Naive B cell (primary cell): ENCODE data around the gene ACTN1. TPM values are rescaled to one million over a fixed set of nuclear protein-coding genes. Genes with fewer than 3 reads are reported as not detected.
"Not testable (repeated sequence)": the region's sequence is repeated elsewhere in the genome, so short reads cannot be mapped to it uniquely, and the experiment has no call there.

Experiments used
- ATAC-seq, 2 donors: fragments of 150-1000 bp; cut with Tn5 transposase; 2 replicates each; pipeline ENCODE4 v1.10.0; 2021; ENCODE audit warnings: low read depth in 2 of 2, mild to moderate bottlenecking in 2 of 2, moderate library complexity in 2 of 2
- DNase-seq: peaks from one replicate; pipeline ENCODE4 v3.0.0; 2022
- H3K27ac Mint-ChIP-seq, 6 donors: one replicate each; pipeline ENCODE4 v1.8.0; 2020 to 2022; ENCODE audit warnings: mild to moderate bottlenecking in 6 of 6, mixed read lengths in 6 of 6, moderate library complexity in 5 of 6, inconsistent platforms in 2 of 6
- H3K27me3 Mint-ChIP-seq, 3 donors: one replicate each; pipeline ENCODE4 v1.8.0; 2021 to 2022; ENCODE audit warnings: mixed read lengths in 3 of 3, mild to moderate bottlenecking in 1 of 3
- H3K36me3 Mint-ChIP-seq, 2 donors: one replicate each; pipeline ENCODE4 v1.8.0; 2020 to 2022; ENCODE audit warnings: mixed read lengths in 2 of 2, inconsistent platforms in 1 of 2, mild to moderate bottlenecking in 1 of 2
- H3K4me1 Mint-ChIP-seq, 3 donors: one replicate each; pipeline ENCODE4 v1.8.0; 2020 to 2022; ENCODE audit warnings: mixed read lengths in 3 of 3, inconsistent platforms in 1 of 3, mild to moderate bottlenecking in 1 of 3, moderate library complexity in 1 of 3
- H3K4me3 Mint-ChIP-seq, 8 donors: one replicate each; pipeline ENCODE4 v1.8.0; 2020 to 2022; ENCODE audit warnings: mild to moderate bottlenecking in 8 of 8, mixed read lengths in 8 of 8, moderate library complexity in 8 of 8, inconsistent platforms in 2 of 8
- H3K9me3 Mint-ChIP-seq, 7 donors: one replicate each; pipeline ENCODE4 v1.8.0; 2020 to 2022; ENCODE audit warnings: mixed read lengths in 7 of 7, mild to moderate bottlenecking in 5 of 7, inconsistent platforms in 2 of 7, moderate library complexity in 1 of 7
- polyA plus RNA-seq, 6 donors: library from polyadenylated mRNA; unstranded; fragments of 300-500 nt; fragmentation: Illumina TruSeq; gene quantifications; one replicate each; pipeline ENCODE4 v1.2.3, GENCODE V29; 2021; ENCODE audit warnings: low read depth in 6 of 6

ACTN1 gene
- polyA plus RNA-seq, 6 donors from 2014 or later: 0.61 to 4.5 (median 2.4) TPM; not detected in 1

GRCh38 chr14:68871392-68871791, 107.7 kb downstream of the ACTN1 start:
- H3K36me3 Mint-ChIP-seq: no peaks in the 10 kb centered on the region
- peaks cover 0 to 4% (median 4%) of the 10 kb centered on the region in 3 donors for H3K27me3 Mint-ChIP-seq
- no peak overlapping the region for H3K4me3 Mint-ChIP-seq
- no peak for ATAC-seq
- no peaks in the 10 kb centered on the region for H3K4me1 Mint-ChIP-seq
- no peak for DNase-seq
- peak overlapping the region in 1 of 6 donors; percentile 66 for H3K27ac Mint-ChIP-seq
- H3K9me3 Mint-ChIP-seq: no peaks in the 10 kb centered on the region

GRCh38 chr14:68866991-68867533, 112.0 kb downstream of the ACTN1 start:
- Mint-ChIP-seq H3K4me3 (no peak overlapping the region), H3K36me3 (no peaks in the 10 kb centered on the region), H3K4me1 (peaks cover 0 to 2% (median 0%) of the 10 kb centered on the region in 3 donors), H3K27me3 (peaks cover 0 to 4% (median 4%) of the 10 kb centered on the region in 3 donors), H3K9me3 (peaks cover 0 to 16% (median 11%) of the 10 kb centered on the region in 7 donors), H3K27ac (no peak overlapping the region)
- DNase-seq (no peak), ATAC-seq (no peak)

- Mint-ChIP-seq H3K4me3 (no peak overlapping the region), H3K4me1 (peaks cover 0 to 2% (median 0%) of the 10 kb centered on the region in 3 donors), H3K36me3 (no peaks in the 10 kb centered on the region), H3K27ac (no peak overlapping the region), H3K27me3 (peaks cover 0 to 4% (median 0%) of the 10 kb centered on the region in 3 donors), H3K9me3 (peaks cover 0 to 16% (median 11%) of the 10 kb centered on the region in 7 donors)
- DNase-seq (no peak), ATAC-seq (no peak)
These were observed 113.6 kb downstream of the ACTN1 start for GRCh38 chr14:68865542-68865941.

GRCh38 chr14:68864361-68864750, 114.7 kb downstream of the ACTN1 start:
- no peak for ATAC-seq
- Mint-ChIP-seq H3K4me1 (peaks cover 0 to 2% (median 0%) of the 10 kb centered on the region in 3 donors), H3K36me3 (no peaks in the 10 kb centered on the region), H3K27me3 (no peaks in the 10 kb centered on the region), H3K27ac (peak overlapping the region in 1 of 6 donors; percentile 59), H3K4me3 (no peak overlapping the region), H3K9me3 (peaks cover 0 to 16% (median 11%) of the 10 kb centered on the region in 7 donors)
- DNase-seq: no peak

- peak overlapping the region in 1 of 6 donors; percentile 59 for H3K27ac Mint-ChIP-seq
- no peak for DNase-seq
- no peak overlapping the region for H3K4me3 Mint-ChIP-seq
- H3K36me3 Mint-ChIP-seq: no peaks in the 10 kb centered on the region
- H3K9me3 Mint-ChIP-seq: peaks cover 0 to 16% (median 11%) of the 10 kb centered on the region in 7 donors
- no peaks in the 10 kb centered on the region for H3K27me3 Mint-ChIP-seq
- peaks cover 0 to 2% (median 0%) of the 10 kb centered on the region in 3 donors for H3K4me1 Mint-ChIP-seq
- ATAC-seq: no peak
These were observed 115.3 kb downstream of the ACTN1 start for GRCh38 chr14:68863610-68864360.

GRCh38 chr14:68862954-68863594, 116.0 kb downstream of the ACTN1 start:
- Mint-ChIP-seq H3K4me3 (no peak overlapping the region), H3K9me3 (peaks cover 0 to 16% (median 11%) of the 10 kb centered on the region in 7 donors), H3K27me3 (no peaks in the 10 kb centered on the region), H3K27ac (no peak overlapping the region), H3K4me1 (peaks cover 0 to 2% (median 0%) of the 10 kb centered on the region in 3 donors), H3K36me3 (no peaks in the 10 kb centered on the region)
- ATAC-seq: no peak
- peak; percentile 18 for DNase-seq

GRCh38 chr14:68860771-68861170, 118.3 kb downstream of the ACTN1 start:
- Mint-ChIP-seq H3K4me1 (peaks cover 0 to 2% (median 0%) of the 10 kb centered on the region in 3 donors), H3K36me3 (no peaks in the 10 kb centered on the region), H3K27ac (peak overlapping the region in 1 of 6 donors; percentile 27), H3K9me3 (peaks cover 0 to 15% (median 9%) of the 10 kb centered on the region in 7 donors), H3K27me3 (peaks cover 0 to 6% (median 0%) of the 10 kb centered on the region in 3 donors), H3K4me3 (no peak overlapping the region)
- DNase-seq (no peak), ATAC-seq (no peak)

- H3K4me3 Mint-ChIP-seq: no peak overlapping the region
- peaks cover 0 to 6% (median 6%) of the 10 kb centered on the region in 3 donors for H3K27me3 Mint-ChIP-seq
- H3K36me3 Mint-ChIP-seq: no peaks in the 10 kb centered on the region
- ATAC-seq (no peak), DNase-seq (no peak)
- no peaks in the 10 kb centered on the region for H3K4me1 Mint-ChIP-seq
- H3K9me3 Mint-ChIP-seq: peaks cover 0 to 9% (median 3%) of the 10 kb centered on the region in 7 donors
- peak overlapping the region in 1 of 6 donors; percentile 76 for H3K27ac Mint-ChIP-seq
These were observed 121.5 kb downstream of the ACTN1 start for GRCh38 chr14:68857516-68858070.

- Mint-ChIP-seq H3K4me3 (no peak overlapping the region), H3K4me1 (no peaks in the 10 kb centered on the region), H3K27ac (no peak overlapping the region), H3K27me3 (peaks cover 0 to 6% (median 6%) of the 10 kb centered on the region in 3 donors), H3K9me3 (peaks cover 0 to 14% (median 6%) of the 10 kb centered on the region in 7 donors), H3K36me3 (no peaks in the 10 kb centered on the region)
- DNase-seq (no peak), ATAC-seq (no peak)
These were observed 122.5 kb downstream of the ACTN1 start for GRCh38 chr14:68856572-68856971.

- Mint-ChIP-seq H3K4me1 (no peaks in the 10 kb centered on the region), H3K27ac (peak overlapping the region in 1 of 6 donors; percentile 45), H3K36me3 (no peaks in the 10 kb centered on the region), H3K9me3 (peaks cover 0 to 14% (median 6%) of the 10 kb centered on the region in 7 donors), H3K27me3 (peaks cover 0 to 6% (median 6%) of the 10 kb centered on the region in 3 donors), H3K4me3 (no peak overlapping the region)
- no peak for ATAC-seq
- no peak for DNase-seq
These were observed 124.7 kb downstream of the ACTN1 start for GRCh38 chr14:68854421-68854820.

- Mint-ChIP-seq H3K36me3 (no peaks in the 10 kb centered on the region), H3K27ac (no peak overlapping the region), H3K9me3 (peaks cover 0 to 14% (median 6%) of the 10 kb centered on the region in 7 donors), H3K4me1 (no peaks in the 10 kb centered on the region), H3K27me3 (peaks cover 0 to 6% (median 6%) of the 10 kb centered on the region in 3 donors), H3K4me3 (no peak overlapping the region)
- DNase-seq: no peak
- ATAC-seq: no peak
These were observed 125.4 kb downstream of the ACTN1 start for GRCh38 chr14:68853749-68854148.

GRCh38 chr14:68852493-68852892, 126.6 kb downstream of the ACTN1 start:
- H3K4me1 Mint-ChIP-seq, ATAC-seq, DNase-seq, H3K4me3 Mint-ChIP-seq, H3K36me3 Mint-ChIP-seq, H3K27me3 Mint-ChIP-seq: not testable (repeated sequence)
- Mint-ChIP-seq H3K27ac (peak overlapping the region in 1 of 6 donors; percentile 24), H3K9me3 (peaks cover 0 to 14% (median 6%) of the 10 kb centered on the region in 7 donors)

- no peak overlapping the region for H3K4me3 Mint-ChIP-seq
- ATAC-seq: no peak
- H3K9me3 Mint-ChIP-seq: peaks cover 0 to 14% (median 6%) of the 10 kb centered on the region in 7 donors
- peaks cover 0 to 6% (median under 1%) of the 10 kb centered on the region in 3 donors for H3K27me3 Mint-ChIP-seq
- H3K27ac Mint-ChIP-seq: no peak overlapping the region
- H3K4me1 Mint-ChIP-seq: no peaks in the 10 kb centered on the region
- no peaks in the 10 kb centered on the region for H3K36me3 Mint-ChIP-seq
- no peak for DNase-seq
These were observed 128.0 kb downstream of the ACTN1 start for GRCh38 chr14:68851078-68851477.
